Erythroblast (primary cell): ENCODE results near the gene TYMP.

Source experiments
- GATA1 ChIP-seq: IDR thresholded peaks from 2 replicates; pipeline ENCODE4 v1.6.1; 2011; ENCODE audit warnings: low read depth, mild to moderate bottlenecking, control low read depth, low read length, moderate library complexity
- POLR2A ChIP-seq: IDR thresholded peaks from 2 replicates; pipeline ENCODE4 v1.6.1; 2011; ENCODE audit warnings: mild to moderate bottlenecking, low read length

DNA sequence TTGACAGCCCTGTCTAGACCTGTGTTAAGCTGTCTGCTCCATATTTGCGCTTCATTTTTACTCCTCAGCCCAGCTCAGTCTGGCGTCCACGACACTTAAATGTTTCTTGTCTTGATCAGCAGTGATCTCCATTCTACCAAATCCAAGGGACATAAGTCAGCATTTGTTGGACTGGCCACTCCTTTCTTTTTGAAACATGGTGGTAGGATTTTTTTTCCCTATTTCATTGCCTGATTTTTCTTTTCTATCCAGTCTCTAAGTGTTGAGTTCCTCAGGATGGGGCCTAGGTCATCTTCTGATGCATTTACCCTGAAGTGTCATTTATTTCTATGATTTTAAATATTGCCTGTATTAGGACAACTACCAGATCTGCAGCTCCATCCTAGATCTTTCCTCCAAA is 20.9 kb downstream of the TYMP start:
- no peak for TF ChIP-seq POLR2A
- no peak for TF ChIP-seq GATA1
